ENCODE results near the gene NSA2.
"Not testable (repeated sequence)": the region's sequence is repeated elsewhere in the genome, so short reads cannot be mapped to it uniquely, and the experiment has no call there.

Gene NSA2

GRCh38 chr5:74766849-74767578 is at the start of gene NSA2, which contains the start of gene GFM2:
Gene NSA2, plus strand, starts transcription at chr5:74767249. Its CDS starts 112 bp downstream, at chr5:74767361.
Gene GFM2, minus strand, starts transcription at chr5:74767117. Its CDS starts 3,375 bp downstream, at chr5:74763742.
- DNase-seq (ENCODE audit: low read depth in 2 of 2), result peak; percentile 86

GRCh38 chr5:74717596-74717995 is 49.5 kb upstream of the NSA2 start:
- DNase-seq (ENCODE audit: low read depth in 2 of 2), result no peak

- DNase-seq (ENCODE audit: low read depth in 2 of 2), result no peak
Measured at GRCh38 chr5:74722271-74722670, 44.8 kb upstream of the NSA2 start.

GRCh38 chr5:74725331-74725730 is 41.7 kb upstream of the NSA2 start:
- no peak for DNase-seq (ENCODE audit: low read depth in 2 of 2)

GRCh38 chr5:74736759-74737158 is 30.3 kb upstream of the NSA2 start:
- DNase-seq (ENCODE audit: low read depth in 2 of 2), result no peak

- no peak for DNase-seq (ENCODE audit: low read depth in 2 of 2)
Measured at GRCh38 chr5:74738406-74738805, 28.6 kb upstream of the NSA2 start.

GRCh38 chr5:74748742-74749141 is 18.3 kb upstream of the NSA2 start:
- not testable (repeated sequence) for DNase-seq (ENCODE audit: low read depth in 2 of 2)

GRCh38 chr5:74761241-74761640 is 5.8 kb upstream of the NSA2 start:
- DNase-seq (ENCODE audit: low read depth in 2 of 2), result no peak

GRCh38 chr5:74762599-74762998 is 4.5 kb upstream of the NSA2 start:
- DNase-seq (ENCODE audit: low read depth in 2 of 2), result no peak

- no peak for DNase-seq (ENCODE audit: low read depth in 2 of 2)
Measured at GRCh38 chr5:74763504-74763903, 3.5 kb upstream of the NSA2 start.

GRCh38 chr5:74765201-74765600 is 1.8 kb upstream of the NSA2 start:
- DNase-seq (ENCODE audit: low read depth in 2 of 2), result no peak

- DNase-seq (ENCODE audit: low read depth in 2 of 2), result no peak
Measured at GRCh38 chr5:74765929-74766328, 1.1 kb upstream of the NSA2 start.

- no peak for DNase-seq (ENCODE audit: low read depth in 2 of 2)
Measured at GRCh38 chr5:74766418-74766848, 616 bp upstream of the NSA2 start.

GRCh38 chr5:74767579-74767913 is 497 bp downstream of the NSA2 start:
- no peak for DNase-seq (ENCODE audit: low read depth in 2 of 2)

- no peak for DNase-seq (ENCODE audit: low read depth in 2 of 2)
Measured at GRCh38 chr5:74772359-74772758, 5.3 kb downstream of the NSA2 start.

GRCh38 chr5:74778609-74779008 is 11.6 kb downstream of the NSA2 start:
- no peak for DNase-seq (ENCODE audit: low read depth in 2 of 2)

GRCh38 chr5:74786851-74787250 is 19.8 kb downstream of the NSA2 start:
- no peak for DNase-seq (ENCODE audit: low read depth in 2 of 2)

GRCh38 chr5:74787424-74787823 is 20.4 kb downstream of the NSA2 start:
- DNase-seq (ENCODE audit: low read depth in 2 of 2), result no peak

- not testable (repeated sequence) for DNase-seq (ENCODE audit: low read depth in 2 of 2)
Measured at GRCh38 chr5:74791669-74792068, 24.6 kb downstream of the NSA2 start.

GRCh38 chr5:74798977-74799911 is 32.2 kb downstream of the NSA2 start:
- DNase-seq (ENCODE audit: low read depth in 2 of 2), result no peak

- DNase-seq (ENCODE audit: low read depth in 2 of 2), result no peak
Measured at GRCh38 chr5:74801197-74801596, 34.1 kb downstream of the NSA2 start.

GRCh38 chr5:74801941-74802340 is 34.9 kb downstream of the NSA2 start:
- no peak for DNase-seq (ENCODE audit: low read depth in 2 of 2)

GRCh38 chr5:74810915-74811314 is 43.9 kb downstream of the NSA2 start:
- no peak for DNase-seq (ENCODE audit: low read depth in 2 of 2)
